Omental fat pad (tissue), 4 donors: ENCODE data around the gene TNP2. TPM values are rescaled to one million over a fixed set of nuclear protein-coding genes. Genes with fewer than 3 reads are reported as not detected.

Experiments
- ATAC-seq: fragments of 150-250 bp; one replicate; pipeline ENCODE4 v1.9.1; 2016; ENCODE audit warnings: mild to moderate bottlenecking, moderate library complexity; ENCODE audit not compliant: low FRiP score
- DNase-seq: peaks from one replicate; pipeline ENCODE4 v3.0.0-alpha.2; 2019; ENCODE audit warnings: low spot score
- total RNA-seq, 4 donors: library from RNA; depleted of rRNA; stranded (reverse); fragments of >200 nt; gene quantifications; one replicate each; pipeline ENCODE4 v1.1.0, GENCODE V29; 2016
- TF ChIP-seq, protein P1 (sequence below), 3 donors: fragments of 450-650 bp; IDR thresholded peaks; one replicate each; pipeline ENCODE4 v1.5.1; 2016 to 2017; ENCODE audit warnings: antibody characterized with exemption in 3 of 3, mild to moderate bottlenecking in 3 of 3, moderate library complexity in 2 of 3

TNP2 gene
- total RNA-seq, 4 donors from 2014 or later = not detected

DNA sequence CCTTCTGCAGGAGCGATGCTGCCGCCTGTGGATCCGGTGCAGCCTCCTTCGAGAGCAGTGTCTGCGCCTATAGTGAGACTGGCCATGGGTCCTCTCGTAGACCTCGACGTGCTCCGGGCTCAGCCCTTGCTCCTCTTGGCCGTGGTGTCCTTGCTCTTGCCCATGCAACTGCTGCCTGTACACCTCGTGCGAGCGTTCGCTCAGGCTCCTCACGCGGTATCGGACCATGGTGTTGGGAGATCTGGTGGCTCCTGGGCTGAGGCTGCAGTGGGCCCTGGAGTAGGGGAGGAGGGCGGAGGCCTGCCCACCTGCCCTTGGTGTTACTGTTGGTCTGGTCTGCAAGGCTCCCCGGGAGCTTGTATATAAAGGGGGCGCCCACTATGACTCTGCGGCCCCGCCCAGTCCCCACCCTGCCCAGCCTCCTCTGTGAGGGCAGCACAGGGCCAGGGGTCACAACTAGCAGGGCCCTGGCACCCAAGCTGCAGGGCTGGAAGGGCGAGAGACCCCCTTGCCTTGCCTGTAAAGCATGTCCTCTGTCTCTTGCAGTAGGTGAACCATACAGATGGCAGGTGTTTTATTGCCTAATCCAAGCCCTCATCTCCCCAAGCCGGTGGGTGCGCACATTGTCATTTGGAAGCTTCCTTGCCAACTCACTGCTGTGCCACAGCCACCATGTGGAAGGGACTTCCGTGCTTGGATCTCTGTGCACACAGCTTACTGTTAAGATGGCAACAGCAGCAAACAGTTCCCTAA lies 7.2 kb upstream of the TNP2 start, which contains the start of gene PRM2:
Gene PRM2 (minus strand): TSS at position 338 of the 753 bp plus-strand sequence. CDS start 110 bp downstream, at position 228.
- ATAC-seq = no peak
- TF ChIP-seq, protein P1, sequence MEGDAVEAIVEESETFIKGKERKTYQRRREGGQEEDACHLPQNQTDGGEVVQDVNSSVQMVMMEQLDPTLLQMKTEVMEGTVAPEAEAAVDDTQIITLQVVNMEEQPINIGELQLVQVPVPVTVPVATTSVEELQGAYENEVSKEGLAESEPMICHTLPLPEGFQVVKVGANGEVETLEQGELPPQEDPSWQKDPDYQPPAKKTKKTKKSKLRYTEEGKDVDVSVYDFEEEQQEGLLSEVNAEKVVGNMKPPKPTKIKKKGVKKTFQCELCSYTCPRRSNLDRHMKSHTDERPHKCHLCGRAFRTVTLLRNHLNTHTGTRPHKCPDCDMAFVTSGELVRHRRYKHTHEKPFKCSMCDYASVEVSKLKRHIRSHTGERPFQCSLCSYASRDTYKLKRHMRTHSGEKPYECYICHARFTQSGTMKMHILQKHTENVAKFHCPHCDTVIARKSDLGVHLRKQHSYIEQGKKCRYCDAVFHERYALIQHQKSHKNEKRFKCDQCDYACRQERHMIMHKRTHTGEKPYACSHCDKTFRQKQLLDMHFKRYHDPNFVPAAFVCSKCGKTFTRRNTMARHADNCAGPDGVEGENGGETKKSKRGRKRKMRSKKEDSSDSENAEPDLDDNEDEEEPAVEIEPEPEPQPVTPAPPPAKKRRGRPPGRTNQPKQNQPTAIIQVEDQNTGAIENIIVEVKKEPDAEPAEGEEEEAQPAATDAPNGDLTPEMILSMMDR (IDR thresholded peaks at IDR 0.05) = no peak

DNA sequence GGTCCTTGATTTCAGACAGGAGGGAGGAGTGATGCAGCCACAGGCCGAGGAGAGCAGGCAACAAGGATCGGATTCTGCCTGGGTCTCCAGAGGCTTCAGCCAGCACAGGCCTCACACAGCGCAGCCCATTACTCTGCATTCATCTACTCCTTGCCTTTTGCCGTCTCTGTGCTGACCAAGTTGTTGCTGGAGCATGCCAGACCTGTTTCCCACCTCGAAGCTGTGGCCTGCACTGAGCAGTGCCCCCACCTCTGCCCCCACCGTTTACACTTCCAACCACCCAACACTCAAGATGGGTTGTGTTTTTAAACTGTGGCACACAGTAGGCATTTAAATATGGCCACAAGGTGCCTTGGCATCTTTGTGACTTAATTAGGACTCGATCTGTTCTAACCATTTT lies 5.8 kb upstream of the TNP2 start:
- TF ChIP-seq, protein P1 (IDR thresholded peaks at IDR 0.05) = no peak
- DNase-seq (no peak), ATAC-seq (no peak)

More for the DNA sequence above, 7.2 kb upstream of the TNP2 start, which contains the start of gene PRM2:
- no peak for DNase-seq

DNA sequence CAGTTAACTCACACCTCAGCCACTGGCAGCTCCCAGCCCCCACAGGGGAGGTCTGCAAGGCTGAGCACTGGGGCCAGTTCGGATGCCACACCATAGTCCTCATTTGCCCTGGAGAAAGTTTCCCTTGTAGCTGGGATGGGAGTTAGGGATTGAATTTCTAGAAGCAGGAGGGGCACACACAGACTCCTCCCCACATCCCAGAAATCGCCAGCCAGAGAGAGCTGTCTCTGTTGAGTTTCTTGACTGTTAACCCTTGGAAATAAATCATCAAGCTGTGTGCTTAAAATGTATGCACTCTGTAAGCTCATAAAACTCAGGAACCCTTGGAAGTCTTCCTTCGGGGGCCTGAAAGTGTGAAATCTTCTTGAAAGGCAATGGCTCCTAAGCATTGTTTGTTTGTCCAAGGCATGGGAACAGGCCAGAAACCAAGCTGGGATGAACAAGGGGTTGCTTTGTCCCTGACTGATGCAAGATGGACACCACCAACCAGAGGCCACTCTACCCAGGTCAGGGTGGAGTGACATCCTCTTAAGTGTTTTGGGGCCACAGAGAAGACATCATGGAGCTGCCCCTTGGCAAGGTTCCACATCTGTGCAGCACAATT lies 4.7 kb upstream of the TNP2 start:
- ATAC-seq (no peak), DNase-seq (no peak)
- TF ChIP-seq, protein P1 (IDR thresholded peaks at IDR 0.05) = no peak

DNA sequence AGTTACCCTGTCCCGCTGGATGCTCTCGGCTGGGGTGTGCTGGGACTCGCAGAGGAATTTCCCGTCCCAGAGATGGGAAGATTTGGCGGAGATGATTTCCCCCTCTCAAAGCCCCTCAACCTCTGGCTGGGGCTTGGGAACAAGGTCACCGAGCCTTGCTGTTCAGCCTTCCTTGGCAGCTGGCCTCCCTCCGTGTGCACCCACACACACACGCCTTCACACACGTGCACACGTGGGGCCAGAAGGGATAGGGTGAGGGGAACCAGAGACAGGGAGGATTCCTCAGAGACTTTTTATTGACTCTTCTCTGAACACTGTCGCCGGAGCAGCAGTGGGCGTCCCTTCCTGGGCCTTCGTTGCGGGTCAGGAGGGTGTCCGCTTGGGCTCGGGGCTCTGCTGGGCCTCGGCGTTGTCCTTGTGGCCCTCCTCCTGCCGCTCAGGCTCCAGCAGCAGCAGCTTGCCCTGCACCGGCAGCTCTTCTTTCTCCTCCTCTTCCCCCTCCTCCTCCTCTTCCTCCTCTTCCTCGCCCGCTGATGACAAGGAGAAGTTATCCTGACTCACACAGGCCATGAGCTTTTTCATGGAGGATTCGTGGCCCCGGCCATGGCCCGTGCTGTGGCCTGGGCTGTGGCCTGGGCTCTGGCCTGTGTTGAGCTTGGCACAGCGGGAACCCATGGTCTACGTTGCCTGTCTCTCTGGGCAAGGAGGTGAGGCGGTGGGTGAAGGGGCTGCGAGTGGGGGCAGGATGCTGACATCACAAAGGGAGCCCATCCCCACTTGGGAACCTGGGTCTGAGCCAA lies 4.0 kb upstream of the TNP2 start, which contains the start of gene PRM3:
Gene PRM3 (minus strand): TSS at position 709 of the 800 bp plus-strand sequence. CDS start 34 bp downstream, at position 675.
- ATAC-seq (no peak), DNase-seq (no peak)
- TF ChIP-seq, protein P1 (IDR thresholded peaks at IDR 0.05) = no peak

DNA sequence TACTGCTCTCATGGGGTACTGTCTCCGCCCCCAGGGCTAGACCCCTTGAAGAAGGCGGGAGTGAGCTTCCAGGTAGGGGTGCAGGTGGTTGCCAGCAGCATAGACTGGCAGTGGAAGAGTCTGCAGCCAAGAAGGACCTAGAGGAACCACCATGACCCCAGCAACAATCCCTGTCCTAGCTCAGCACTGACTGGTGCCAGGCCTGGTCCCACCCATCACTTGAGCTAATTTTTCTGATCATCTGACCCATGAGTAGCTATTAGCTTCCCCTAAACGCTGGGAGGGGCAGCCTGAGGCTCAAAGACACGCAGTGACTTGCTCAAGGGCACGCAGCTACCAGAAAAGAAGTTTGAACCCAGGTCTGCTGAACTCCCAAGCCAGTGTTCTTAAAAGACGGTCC lies 3.4 kb upstream of the TNP2 start:
- TF ChIP-seq, protein P1 (IDR thresholded peaks at IDR 0.05) = no peak
- ATAC-seq (no peak), DNase-seq (no peak)

DNA sequence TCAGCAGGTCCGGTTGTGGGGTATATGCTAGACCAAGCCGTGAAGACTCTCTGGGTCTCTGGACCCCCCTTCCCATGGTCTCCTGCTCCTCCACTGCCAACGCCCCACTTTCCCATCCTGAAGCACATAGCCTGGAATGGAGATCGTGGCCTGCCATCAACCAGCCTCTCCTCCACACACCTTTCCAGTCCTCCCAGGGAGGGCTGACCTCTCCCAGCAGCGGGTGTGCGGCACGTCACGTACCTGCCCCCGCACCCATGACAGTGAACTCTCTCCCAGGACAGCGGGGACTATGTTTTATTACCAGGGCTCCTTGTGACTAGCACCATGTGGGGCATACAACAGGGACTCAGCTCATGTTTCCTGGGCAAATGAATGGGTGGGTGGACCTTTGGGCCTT lies 2.5 kb upstream of the TNP2 start:
- ATAC-seq (no peak), DNase-seq (no peak)
- TF ChIP-seq, protein P1 (IDR thresholded peaks at IDR 0.05) = no peak
